Measurements from ENCODE around the gene INO80E.

Gene INO80E

DNA sequence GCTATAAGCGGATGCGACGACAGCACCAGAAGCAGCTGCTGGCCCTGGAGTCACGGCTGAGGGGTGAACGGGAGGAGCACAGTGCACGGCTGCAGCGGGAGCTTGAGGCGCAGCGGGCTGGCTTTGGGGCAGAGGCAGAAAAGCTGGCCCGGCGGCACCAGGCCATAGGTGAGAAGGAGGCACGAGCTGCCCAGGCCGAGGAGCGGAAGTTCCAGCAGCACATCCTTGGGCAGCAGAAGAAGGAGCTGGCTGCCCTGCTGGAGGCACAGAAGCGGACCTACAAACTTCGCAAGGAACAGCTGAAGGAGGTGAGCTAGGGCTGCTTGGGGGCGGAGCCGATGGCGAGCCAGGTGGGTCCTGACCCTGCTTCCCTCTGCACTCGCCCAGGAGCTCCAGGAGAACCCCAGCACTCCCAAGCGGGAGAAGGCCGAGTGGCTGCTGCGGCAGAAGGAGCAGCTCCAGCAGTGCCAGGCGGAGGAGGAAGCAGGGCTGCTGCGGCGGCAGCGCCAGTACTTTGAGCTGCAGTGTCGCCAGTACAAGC is 10.7 kb upstream of the INO80E start:
- Mint-ChIP-seq H3K4me3 (no peak overlapping the region), H3K36me3 (ENCODE audit: low read depth) (peaks cover 66% of the 10 kb centered on the region), H3K27me3 (ENCODE audit: low read depth) (no peaks in the 10 kb centered on the region), H3K4me1 (no peaks in the 10 kb centered on the region), H3K9me3 (no peaks in the 10 kb centered on the region), H3K27ac (no peak overlapping the region)
- TF ChIP-seq, protein P1, sequence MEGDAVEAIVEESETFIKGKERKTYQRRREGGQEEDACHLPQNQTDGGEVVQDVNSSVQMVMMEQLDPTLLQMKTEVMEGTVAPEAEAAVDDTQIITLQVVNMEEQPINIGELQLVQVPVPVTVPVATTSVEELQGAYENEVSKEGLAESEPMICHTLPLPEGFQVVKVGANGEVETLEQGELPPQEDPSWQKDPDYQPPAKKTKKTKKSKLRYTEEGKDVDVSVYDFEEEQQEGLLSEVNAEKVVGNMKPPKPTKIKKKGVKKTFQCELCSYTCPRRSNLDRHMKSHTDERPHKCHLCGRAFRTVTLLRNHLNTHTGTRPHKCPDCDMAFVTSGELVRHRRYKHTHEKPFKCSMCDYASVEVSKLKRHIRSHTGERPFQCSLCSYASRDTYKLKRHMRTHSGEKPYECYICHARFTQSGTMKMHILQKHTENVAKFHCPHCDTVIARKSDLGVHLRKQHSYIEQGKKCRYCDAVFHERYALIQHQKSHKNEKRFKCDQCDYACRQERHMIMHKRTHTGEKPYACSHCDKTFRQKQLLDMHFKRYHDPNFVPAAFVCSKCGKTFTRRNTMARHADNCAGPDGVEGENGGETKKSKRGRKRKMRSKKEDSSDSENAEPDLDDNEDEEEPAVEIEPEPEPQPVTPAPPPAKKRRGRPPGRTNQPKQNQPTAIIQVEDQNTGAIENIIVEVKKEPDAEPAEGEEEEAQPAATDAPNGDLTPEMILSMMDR (IDR thresholded peaks at IDR 0.05; ENCODE audit: unreplicated experiment in 3 of 3) = no peak

DNA sequence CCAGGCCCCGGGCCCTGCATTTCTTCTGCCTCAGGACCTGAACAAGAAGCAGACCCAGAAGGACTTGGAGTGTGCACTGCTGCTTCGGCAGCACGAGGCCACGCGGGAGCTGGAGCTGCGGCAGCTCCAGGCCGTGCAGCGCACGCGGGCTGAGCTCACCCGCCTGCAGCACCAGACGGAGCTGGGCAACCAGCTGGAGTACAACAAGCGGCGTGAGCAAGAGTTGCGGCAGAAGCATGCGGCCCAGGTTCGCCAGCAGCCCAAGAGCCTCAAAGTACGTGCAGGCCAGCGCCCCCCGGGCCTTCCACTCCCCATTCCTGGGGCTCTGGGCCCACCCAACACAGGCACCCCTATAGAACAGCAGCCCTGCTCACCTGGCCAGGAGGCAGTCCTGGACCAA is 9.8 kb upstream of the INO80E start:
- TF ChIP-seq, protein P1 (IDR thresholded peaks at IDR 0.05; ENCODE audit: unreplicated experiment in 3 of 3) = no peak
- Mint-ChIP-seq H3K4me3 (no peak overlapping the region), H3K4me1 (no peaks in the 10 kb centered on the region), H3K27me3 (ENCODE audit: low read depth) (no peaks in the 10 kb centered on the region), H3K27ac (no peak overlapping the region), H3K36me3 (ENCODE audit: low read depth) (peaks cover 64% of the 10 kb centered on the region), H3K9me3 (no peaks in the 10 kb centered on the region)

DNA sequence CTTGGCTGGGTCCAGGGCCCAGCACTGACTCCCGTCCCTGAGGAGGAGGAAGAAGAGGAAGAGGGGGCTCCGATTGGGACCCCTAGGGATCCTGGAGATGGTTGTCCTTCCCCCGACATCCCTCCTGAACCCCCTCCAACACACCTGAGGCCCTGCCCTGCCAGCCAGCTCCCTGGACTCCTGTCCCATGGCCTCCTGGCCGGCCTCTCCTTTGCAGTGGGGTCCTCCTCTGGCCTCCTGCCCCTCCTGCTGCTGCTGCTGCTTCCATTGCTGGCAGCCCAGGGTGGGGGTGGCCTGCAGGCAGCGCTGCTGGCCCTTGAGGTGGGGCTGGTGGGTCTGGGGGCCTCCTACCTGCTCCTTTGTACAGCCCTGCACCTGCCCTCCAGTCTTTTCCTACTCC is 9.1 kb upstream of the INO80E start:
- H3K9me3 Mint-ChIP-seq = no peaks in the 10 kb centered on the region
- no peak overlapping the region for H3K4me3 Mint-ChIP-seq
- H3K4me1 Mint-ChIP-seq = no peaks in the 10 kb centered on the region
- no peaks in the 10 kb centered on the region for H3K27me3 Mint-ChIP-seq (ENCODE audit: low read depth)
- TF ChIP-seq, protein P1 (IDR thresholded peaks at IDR 0.05; ENCODE audit: unreplicated experiment in 3 of 3) = no peak
- H3K36me3 Mint-ChIP-seq (ENCODE audit: low read depth) = peaks cover 61% of the 10 kb centered on the region
- no peak overlapping the region for H3K27ac Mint-ChIP-seq

DNA sequence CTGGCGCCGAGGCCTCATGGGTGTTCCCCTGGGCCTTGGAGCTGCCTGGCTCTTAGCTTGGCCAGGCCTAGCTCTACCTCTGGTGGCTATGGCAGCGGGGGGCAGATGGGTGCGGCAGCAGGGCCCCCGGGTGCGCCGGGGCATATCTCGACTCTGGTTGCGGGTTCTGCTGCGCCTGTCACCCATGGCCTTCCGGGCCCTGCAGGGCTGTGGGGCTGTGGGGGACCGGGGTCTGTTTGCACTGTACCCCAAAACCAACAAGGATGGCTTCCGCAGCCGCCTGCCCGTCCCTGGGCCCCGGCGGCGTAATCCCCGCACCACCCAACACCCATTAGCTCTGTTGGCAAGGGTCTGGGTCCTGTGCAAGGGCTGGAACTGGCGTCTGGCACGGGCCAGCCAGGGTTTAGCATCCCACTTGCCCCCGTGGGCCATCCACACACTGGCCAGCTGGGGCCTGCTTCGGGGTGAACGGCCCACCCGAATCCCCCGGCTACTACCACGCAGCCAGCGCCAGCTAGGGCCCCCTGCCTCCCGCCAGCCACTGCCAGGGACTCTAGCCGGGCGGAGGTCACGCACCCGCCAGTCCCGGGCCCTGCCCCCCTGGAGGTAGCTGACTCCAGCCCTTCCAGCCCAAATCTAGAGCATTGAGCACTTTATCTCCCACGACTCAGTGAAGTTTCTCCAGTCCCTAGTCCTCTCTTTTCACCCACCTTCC is 8.5 kb upstream of the INO80E start:
- Mint-ChIP-seq H3K36me3 (ENCODE audit: low read depth) (peaks cover 60% of the 10 kb centered on the region), H3K4me1 (no peaks in the 10 kb centered on the region), H3K27me3 (ENCODE audit: low read depth) (no peaks in the 10 kb centered on the region), H3K9me3 (no peaks in the 10 kb centered on the region), H3K4me3 (no peak overlapping the region), H3K27ac (no peak overlapping the region)
- TF ChIP-seq, protein P1 (IDR thresholded peaks at IDR 0.05; ENCODE audit: unreplicated experiment in 3 of 3) = no peak

DNA sequence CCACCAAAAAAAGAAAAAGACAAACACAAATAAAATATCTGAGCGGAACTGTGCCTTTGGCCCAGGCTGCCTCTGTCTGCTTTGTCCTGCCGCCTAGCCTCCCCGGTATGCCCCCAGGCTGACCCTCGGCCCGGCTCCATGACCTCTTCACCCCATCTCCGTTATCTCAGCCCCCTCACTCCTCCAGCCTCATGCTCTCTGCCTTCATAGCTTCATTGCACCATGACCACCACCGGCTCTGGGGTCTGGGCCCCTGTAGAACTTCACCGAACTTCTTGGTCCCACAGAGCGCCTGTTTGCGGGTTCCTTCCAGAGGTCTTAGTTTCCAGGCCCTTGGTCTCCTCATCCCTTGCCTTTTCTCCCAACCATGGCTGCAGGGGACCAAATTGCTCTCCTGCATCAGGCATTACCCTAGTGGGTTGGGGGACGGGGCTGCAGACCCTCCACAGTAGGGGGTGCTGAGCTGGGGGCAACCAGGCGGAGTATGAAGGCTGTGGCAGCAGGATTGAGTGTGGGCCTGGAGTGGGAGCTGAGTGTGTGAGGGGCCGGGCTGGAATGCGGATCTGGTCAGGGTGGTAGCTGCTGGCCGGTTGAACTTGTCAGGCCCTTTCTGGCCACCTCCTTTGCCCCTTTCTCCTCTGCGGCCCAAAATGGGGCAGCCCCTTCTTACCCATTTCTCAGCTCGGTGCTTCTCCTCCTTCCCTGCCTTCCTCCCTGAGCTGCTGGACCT is 7.5 kb upstream of the INO80E start:
- Mint-ChIP-seq H3K36me3 (ENCODE audit: low read depth) (peaks cover 57% of the 10 kb centered on the region), H3K9me3 (no peaks in the 10 kb centered on the region), H3K27me3 (ENCODE audit: low read depth) (no peaks in the 10 kb centered on the region), H3K4me1 (no peaks in the 10 kb centered on the region), H3K4me3 (no peak overlapping the region), H3K27ac (no peak overlapping the region)
- TF ChIP-seq, protein P1 (IDR thresholded peaks at IDR 0.05; ENCODE audit: unreplicated experiment in 3 of 3) = no peak

Data from nephron (organoid).